ENCODE data around the gene EFS.

The EFS gene

GRCh38 chr14:23378612-23379220 lies 13.7 kb upstream of the EFS start:
- Histone ChIP-seq H3K27me3 (ENCODE audit: control insufficient read depth, insufficient read depth, low read length) (no peaks in the 10 kb centered on the region), H3K4me1 (ENCODE audit: control insufficient read depth, insufficient read depth, low read length) (no peaks in the 10 kb centered on the region), H3K27ac (ENCODE audit: low read length) (no peak overlapping the region), H3K9me3 (ENCODE audit: control insufficient read depth, insufficient read depth, low read length) (no peaks in the 10 kb centered on the region), H3K4me3 (ENCODE audit: low read length) (no peak overlapping the region), H3K36me3 (ENCODE audit: control insufficient read depth, insufficient read depth, low read length) (no peaks in the 10 kb centered on the region)
- DNase-seq (ENCODE audit: low read depth, low spot score) = no peak
- WGBS (ENCODE audit: insufficient coverage, insufficient read length) = no CpG with 5 or more reads among the region's 11 CpGs

- Histone ChIP-seq H3K27me3 (ENCODE audit: control insufficient read depth, insufficient read depth, low read length) (no peaks in the 10 kb centered on the region), H3K27ac (ENCODE audit: low read length) (no peak overlapping the region), H3K9me3 (ENCODE audit: control insufficient read depth, insufficient read depth, low read length) (no peaks in the 10 kb centered on the region), H3K4me1 (ENCODE audit: control insufficient read depth, insufficient read depth, low read length) (no peaks in the 10 kb centered on the region), H3K36me3 (ENCODE audit: control insufficient read depth, insufficient read depth, low read length) (no peaks in the 10 kb centered on the region), H3K4me3 (ENCODE audit: low read length) (no peak overlapping the region)
- no CpG with 5 or more reads among the region's 14 CpGs for WGBS (ENCODE audit: insufficient coverage, insufficient read length)
- no peak for DNase-seq (ENCODE audit: low read depth, low spot score)
These were observed 12.9 kb upstream of the EFS start for GRCh38 chr14:23377573-23378563.

GRCh38 chr14:23377198-23377550 lies 12.2 kb upstream of the EFS start:
- Histone ChIP-seq H3K27ac (ENCODE audit: low read length) (no peak overlapping the region), H3K27me3 (ENCODE audit: control insufficient read depth, insufficient read depth, low read length) (no peaks in the 10 kb centered on the region), H3K36me3 (ENCODE audit: control insufficient read depth, insufficient read depth, low read length) (no peaks in the 10 kb centered on the region), H3K4me3 (ENCODE audit: low read length) (no peak overlapping the region), H3K9me3 (ENCODE audit: control insufficient read depth, insufficient read depth, low read length) (no peaks in the 10 kb centered on the region), H3K4me1 (ENCODE audit: control insufficient read depth, insufficient read depth, low read length) (no peaks in the 10 kb centered on the region)
- no peak for DNase-seq (ENCODE audit: low read depth, low spot score)
- WGBS (ENCODE audit: insufficient coverage, insufficient read length) = no CpG with 5 or more reads among the region's 11 CpGs

- DNase-seq (ENCODE audit: low read depth, low spot score) = no peak
- Histone ChIP-seq H3K36me3 (ENCODE audit: control insufficient read depth, insufficient read depth, low read length) (no peaks in the 10 kb centered on the region), H3K4me3 (ENCODE audit: low read length) (no peak within 1 kb of the TSS), H3K9me3 (ENCODE audit: control insufficient read depth, insufficient read depth, low read length) (no peaks in the 10 kb centered on the region), H3K4me1 (ENCODE audit: control insufficient read depth, insufficient read depth, low read length) (no peaks in the 10 kb centered on the region), H3K27ac (ENCODE audit: low read length) (no peak within 1 kb of the TSS), H3K27me3 (ENCODE audit: control insufficient read depth, insufficient read depth, low read length) (no peaks in the 10 kb centered on the region)
- no CpG with 5 or more reads among the region's 13 CpGs for WGBS (ENCODE audit: insufficient coverage, insufficient read length)
These were observed 11.7 kb upstream of the EFS start, which contains the start of gene CMTM5 for GRCh38 chr14:23376482-23377197. Gene CMTM5 (plus strand): TSS chr14:23377046. CDS start chr14:23377252, 206 bp downstream.

GRCh38 chr14:23375527-23376251 lies 10.7 kb upstream of the EFS start:
- Histone ChIP-seq H3K27ac (ENCODE audit: low read length) (no peak overlapping the region), H3K9me3 (ENCODE audit: control insufficient read depth, insufficient read depth, low read length) (no peaks in the 10 kb centered on the region), H3K36me3 (ENCODE audit: control insufficient read depth, insufficient read depth, low read length) (no peaks in the 10 kb centered on the region), H3K4me3 (ENCODE audit: low read length) (no peak overlapping the region), H3K27me3 (ENCODE audit: control insufficient read depth, insufficient read depth, low read length) (no peaks in the 10 kb centered on the region), H3K4me1 (ENCODE audit: control insufficient read depth, insufficient read depth, low read length) (no peaks in the 10 kb centered on the region)
- no CpG with 5 or more reads among the region's 21 CpGs for WGBS (ENCODE audit: insufficient coverage, insufficient read length)
- DNase-seq (ENCODE audit: low read depth, low spot score) = no peak

- Histone ChIP-seq H3K27me3 (ENCODE audit: control insufficient read depth, insufficient read depth, low read length) (no peaks in the 10 kb centered on the region), H3K9me3 (ENCODE audit: control insufficient read depth, insufficient read depth, low read length) (no peaks in the 10 kb centered on the region), H3K4me1 (ENCODE audit: control insufficient read depth, insufficient read depth, low read length) (no peaks in the 10 kb centered on the region), H3K4me3 (ENCODE audit: low read length) (no peak overlapping the region), H3K27ac (ENCODE audit: low read length) (no peak overlapping the region), H3K36me3 (ENCODE audit: control insufficient read depth, insufficient read depth, low read length) (no peaks in the 10 kb centered on the region)
- no CpG with 5 or more reads among the region's 3 CpGs for WGBS (ENCODE audit: insufficient coverage, insufficient read length)
- DNase-seq (ENCODE audit: low read depth, low spot score) = no peak
These were observed 8.1 kb upstream of the EFS start for GRCh38 chr14:23373041-23373440.

GRCh38 chr14:23372509-23372908 lies 7.5 kb upstream of the EFS start, which contains the start of gene IL25:
Gene IL25 (plus strand): TSS chr14:23372809.
- WGBS (ENCODE audit: insufficient coverage, insufficient read length) = no CpG with 5 or more reads among the region's 2 CpGs
- no peaks in the 10 kb centered on the region for H3K36me3 ChIP-seq (ENCODE audit: control insufficient read depth, insufficient read depth, low read length)
- no peak within 1 kb of the TSS for H3K4me3 ChIP-seq (ENCODE audit: low read length)
- H3K27me3 ChIP-seq (ENCODE audit: control insufficient read depth, insufficient read depth, low read length) = no peaks in the 10 kb centered on the region
- H3K4me1 ChIP-seq (ENCODE audit: control insufficient read depth, insufficient read depth, low read length) = no peaks in the 10 kb centered on the region
- H3K9me3 ChIP-seq (ENCODE audit: control insufficient read depth, insufficient read depth, low read length) = no peaks in the 10 kb centered on the region
- DNase-seq (ENCODE audit: low read depth, low spot score) = no peak
- no peak within 1 kb of the TSS for H3K27ac ChIP-seq (ENCODE audit: low read length)

- no peaks in the 10 kb centered on the region for H3K36me3 ChIP-seq (ENCODE audit: control insufficient read depth, insufficient read depth, low read length)
- DNase-seq (ENCODE audit: low read depth, low spot score) = no peak
- H3K4me3 ChIP-seq (ENCODE audit: low read length) = no peak overlapping the region
- WGBS (ENCODE audit: insufficient coverage, insufficient read length) = no CpG with 5 or more reads among the region's 1 CpG
- H3K27ac ChIP-seq (ENCODE audit: low read length) = no peak overlapping the region
- no peaks in the 10 kb centered on the region for H3K9me3 ChIP-seq (ENCODE audit: control insufficient read depth, insufficient read depth, low read length)
- 0 out of 2 replicates have a peak, but pooled peaks cover under 1% of the 10 kb centered on the region for H3K4me1 ChIP-seq (ENCODE audit: control insufficient read depth, insufficient read depth, low read length)
- no peaks in the 10 kb centered on the region for H3K27me3 ChIP-seq (ENCODE audit: control insufficient read depth, insufficient read depth, low read length)
These were observed 6.9 kb upstream of the EFS start for GRCh38 chr14:23371865-23372264.

GRCh38 chr14:23370221-23370620 lies 5.2 kb upstream of the EFS start:
- no CpG with 5 or more reads among the region's 1 CpG for WGBS (ENCODE audit: insufficient coverage, insufficient read length)
- Histone ChIP-seq H3K36me3 (ENCODE audit: control insufficient read depth, insufficient read depth, low read length) (no peaks in the 10 kb centered on the region), H3K4me3 (ENCODE audit: low read length) (no peak overlapping the region), H3K27me3 (ENCODE audit: control insufficient read depth, insufficient read depth, low read length) (no peaks in the 10 kb centered on the region), H3K9me3 (ENCODE audit: control insufficient read depth, insufficient read depth, low read length) (no peaks in the 10 kb centered on the region), H3K27ac (ENCODE audit: low read length) (no peak overlapping the region), H3K4me1 (ENCODE audit: control insufficient read depth, insufficient read depth, low read length) (peaks cover 4% of the 10 kb centered on the region; the same call in 1 of the 2 replicates)
- DNase-seq (ENCODE audit: low read depth, low spot score) = no peak
